ENCODE data around the gene B9D2.

B9D2 gene

GRCh38 chr19:41373993-41374392, 10.0 kb upstream of the B9D2 start (continued):
- TF ChIP-seq SALL2 (tag by site-specific recombination; IDR thresholded peaks at IDR 0.05; ENCODE audit: borderline replicate concordance): no peak
- no peak for TF ChIP-seq ZEB2 (tag by site-specific recombination; IDR thresholded peaks at IDR 0.05)
- TF ChIP-seq PATZ1 (tag by site-specific recombination; IDR thresholded peaks at IDR 0.05): peak; percentile 58
- TF ChIP-seq ZNF549 (tag by site-specific recombination; IDR thresholded peaks at IDR 0.05): no peak
- TF ChIP-seq KLF10 (tag by site-specific recombination; IDR thresholded peaks at IDR 0.05): peak; percentile 74
- no peak for TF ChIP-seq ZNF707 (tag by site-specific recombination; IDR thresholded peaks at IDR 0.05)
- no peak for TF ChIP-seq AEBP2 (tag by site-specific recombination; IDR thresholded peaks at IDR 0.05; ENCODE audit: borderline replicate concordance)
- TF ChIP-seq ZNF155 (tag by site-specific recombination; IDR thresholded peaks at IDR 0.05): no peak
- TF ChIP-seq ZNF521 (tag by site-specific recombination; IDR thresholded peaks at IDR 0.05): no peak
- no peak; the same call in none of the 2 replicates for TF ChIP-seq ZNF792 (tag by site-specific recombination; IDR thresholded peaks at IDR 0.05)
- peak; percentile 27; the same call in 1 of the 2 replicates for TF ChIP-seq IKZF3 (tag by site-specific recombination; IDR thresholded peaks at IDR 0.05)
- no peak for TF ChIP-seq ZNF23 (tag by site-specific recombination; IDR thresholded peaks at IDR 0.05; ENCODE audit: borderline replicate concordance)
- no peak for TF ChIP-seq ZNF146 (tag by site-specific recombination; IDR thresholded peaks at IDR 0.05)
- no peak for TF ChIP-seq ZNF530 (tag by site-specific recombination; IDR thresholded peaks at IDR 0.05; ENCODE audit: low read depth)
- no peak for TF ChIP-seq ZNF560 (tag by site-specific recombination; IDR thresholded peaks at IDR 0.05; ENCODE audit: borderline replicate concordance)
- no peak for TF ChIP-seq ZSCAN4 (tag by site-specific recombination; IDR thresholded peaks at IDR 0.05)
- no peak for TF ChIP-seq ZNF2 (tag by site-specific recombination; IDR thresholded peaks at IDR 0.05)
- TF ChIP-seq ZBTB26 (tag by site-specific recombination; optimal IDR thresholded peaks at IDR 0.05): no peak
- peak; percentile 69; the same call in 1 of the 2 replicates for TF ChIP-seq ZNF580 (tag by site-specific recombination; IDR thresholded peaks at IDR 0.05)
- peak; percentile 89 for TF ChIP-seq ZNF366 (tag by site-specific recombination; conservative IDR thresholded peaks at IDR 0.05)
- no peak for TF ChIP-seq ZNF391 (tag by site-specific recombination; IDR thresholded peaks at IDR 0.05; ENCODE audit: borderline replicate concordance, low read depth)
- TF ChIP-seq ZNF600 (tag by site-specific recombination; IDR thresholded peaks at IDR 0.05): peak; percentile 59
- TF ChIP-seq ZNF529 (tag by site-specific recombination; IDR thresholded peaks at IDR 0.05; ENCODE audit: insufficient replicate concordance): no peak
- TF ChIP-seq PRDM10 (tag by site-specific recombination; IDR thresholded peaks at IDR 0.05): peak; percentile 77
- TF ChIP-seq ZSCAN30 (tag by site-specific recombination; IDR thresholded peaks at IDR 0.05): peak; percentile 71
- TF ChIP-seq KLF9 (tag by site-specific recombination; IDR thresholded peaks at IDR 0.05; ENCODE audit: low read depth): no peak
- no peak for TF ChIP-seq ZNF585B (tag by site-specific recombination; IDR thresholded peaks at IDR 0.05)
- no peak for TF ChIP-seq ZNF544 (tag by site-specific recombination; IDR thresholded peaks at IDR 0.05)
- no peak for TF ChIP-seq ZNF555 (tag by site-specific recombination; conservative IDR thresholded peaks at IDR 0.05)
- TF ChIP-seq KLF16 (tag by site-specific recombination; IDR thresholded peaks at IDR 0.05): no peak
- no peak for TF ChIP-seq ZNF426 (tag by site-specific recombination; IDR thresholded peaks at IDR 0.05)
- no peak for TF ChIP-seq ZNF394 (tag by site-specific recombination; IDR thresholded peaks at IDR 0.05; ENCODE audit: borderline replicate concordance)
